DND-41 (cell line): ENCODE measurements around the gene TOGARAM1.

Experiments used
- ATAC-seq: fragments of 200-7000 bp; cut with Tn5 transposase; 3 replicates; pipeline ENCODE4 v1.9.1; 2021; ENCODE audit warnings: low read depth; ENCODE audit not compliant: insufficient read depth
- DNase-seq: peaks from one replicate; pipeline ENCODE4 v3.0.0-alpha.2; 2020
- H2AFZ ChIP-seq: 2 replicates; pipeline ENCODE4 v1.6.0; 2012; ENCODE audit warnings: low read depth, low read length
- H3K27ac ChIP-seq: 2 replicates; pipeline ENCODE4 v1.5.1; 2012; ENCODE audit warnings: low read length, inconsistent platforms
- H3K27me3 ChIP-seq: fragments of 200-600 bp; sonication (generic); 2 replicates; pipeline ENCODE4 v1.6.0; 2012; ENCODE audit warnings: low read length, mild to moderate bottlenecking, inconsistent platforms; ENCODE audit not compliant: insufficient read depth, poor library complexity
- H3K36me3 ChIP-seq: 2 replicates; pipeline ENCODE4 v1.5.1; 2012; ENCODE audit warnings: low read length, inconsistent platforms; ENCODE audit not compliant: insufficient read depth
- H3K4me1 ChIP-seq: 2 replicates; pipeline ENCODE4 v1.5.1; 2012; ENCODE audit warnings: mild to moderate bottlenecking, low read length; ENCODE audit not compliant: insufficient read depth
- H3K4me2 ChIP-seq: 2 replicates; pipeline ENCODE4 v1.6.0; 2012; ENCODE audit warnings: mild to moderate bottlenecking, moderate library complexity, low read length, inconsistent platforms; ENCODE audit not compliant: insufficient read depth
- H3K4me3 ChIP-seq, 2 experiments: fragments of 200-600 bp in 1 of 2; shearing (Covaris generic) in 1 of 2; 2 replicates each; pipeline ENCODE4 v1.5.1; 2012 to 2016; ENCODE audit warnings: inconsistent platforms in 2 of 2, low read length in 2 of 2, mild to moderate bottlenecking in 2 of 2, low read depth in 1 of 2, moderate library complexity in 1 of 2
- H3K79me2 ChIP-seq: 2 replicates; pipeline ENCODE4 v1.6.0; 2012; ENCODE audit warnings: low read length, inconsistent platforms; ENCODE audit not compliant: insufficient read depth
- H3K9ac ChIP-seq: 2 replicates; pipeline ENCODE4 v1.6.0; 2012; ENCODE audit warnings: low read depth, mild to moderate bottlenecking, inconsistent platforms, low read length, moderate library complexity
- H3K9me3 ChIP-seq: 2 replicates; pipeline ENCODE4 v1.5.1; 2012; ENCODE audit warnings: low read length, moderate library complexity, mild to moderate bottlenecking, inconsistent platforms; ENCODE audit not compliant: insufficient read depth, severe bottlenecking
- H4K20me1 ChIP-seq: 2 replicates; pipeline ENCODE4 v1.6.0; 2012; ENCODE audit warnings: low read length; ENCODE audit not compliant: insufficient read depth
- CTCF ChIP-seq: IDR thresholded peaks from 2 replicates; pipeline ENCODE4 v1.5.1; 2012; ENCODE audit warnings: borderline replicate concordance, low read length, moderate library complexity, mild to moderate bottlenecking; ENCODE audit not compliant: poor library complexity, severe bottlenecking; ENCODE audit errors: extremely low read depth
- EZH2 ChIP-seq: IDR thresholded peaks from 3 replicates; pipeline ENCODE4 v1.6.1; 2012; ENCODE audit warnings: borderline replicate concordance, low read depth, mild to moderate bottlenecking, moderate library complexity, low read length, inconsistent platforms; ENCODE audit not compliant: severe bottlenecking

TOGARAM1 gene

GRCh38 chr14:44954750-44955149, 7.2 kb upstream of the TOGARAM1 start:
- H3K4me1 ChIP-seq = peaks cover 24% of the 10 kb centered on the region
- peaks cover 7% of the 10 kb centered on the region for H3K36me3 ChIP-seq
- no peak for DNase-seq
- no peak overlapping the region for H3K9ac ChIP-seq
- no peak overlapping the region for H3K4me2 ChIP-seq
- ATAC-seq = no peak
- no peaks in the 10 kb centered on the region for H3K27me3 ChIP-seq
- peaks cover 9% of the 10 kb centered on the region; the same call in 1 of the 2 replicates for H4K20me1 ChIP-seq
- no peak overlapping the region for H2AFZ ChIP-seq
- TF ChIP-seq CTCF (no peak), EZH2 (no peak)
- no peak overlapping the region for H3K4me3 ChIP-seq
- H3K79me2 ChIP-seq = peaks cover 97% of the 10 kb centered on the region
- H3K9me3 ChIP-seq = no peaks in the 10 kb centered on the region
- H3K27ac ChIP-seq = no peak overlapping the region

GRCh38 chr14:44955528-44955927, 6.5 kb upstream of the TOGARAM1 start:
- peaks cover 7% of the 10 kb centered on the region for H3K36me3 ChIP-seq
- no peak overlapping the region for H3K27ac ChIP-seq
- H3K9ac ChIP-seq = no peak overlapping the region
- no peaks in the 10 kb centered on the region for H3K27me3 ChIP-seq
- TF ChIP-seq EZH2 (no peak), CTCF (no peak)
- peaks cover 97% of the 10 kb centered on the region for H3K79me2 ChIP-seq
- peaks cover 31% of the 10 kb centered on the region for H3K4me1 ChIP-seq
- no peak for ATAC-seq
- H3K4me2 ChIP-seq = no peak overlapping the region
- no peaks in the 10 kb centered on the region for H3K9me3 ChIP-seq
- no peak overlapping the region for H3K4me3 ChIP-seq
- peaks cover 15% of the 10 kb centered on the region; the same call in 1 of the 2 replicates for H4K20me1 ChIP-seq
- no peak overlapping the region for H2AFZ ChIP-seq
- no peak for DNase-seq

- no peak for TF ChIP-seq EZH2
- TF ChIP-seq CTCF = no peak
- H3K4me3 ChIP-seq = no peak overlapping the region
- DNase-seq (no peak), ATAC-seq (no peak)
- H3K4me2 ChIP-seq = no peak overlapping the region
- no peak overlapping the region for H3K9ac ChIP-seq
- no peaks in the 10 kb centered on the region for H3K9me3 ChIP-seq
- H2AFZ ChIP-seq = no peak overlapping the region
- H3K27me3 ChIP-seq = no peaks in the 10 kb centered on the region
- H3K4me1 ChIP-seq = peaks cover 34% of the 10 kb centered on the region
- H3K79me2 ChIP-seq = peaks cover 97% of the 10 kb centered on the region
- H4K20me1 ChIP-seq = peaks cover 24% of the 10 kb centered on the region; the same call in 1 of the 2 replicates
- no peak overlapping the region for H3K27ac ChIP-seq
- H3K36me3 ChIP-seq = peaks cover 4% of the 10 kb centered on the region
Observed at GRCh38 chr14:44956866-44957265, 5.1 kb upstream of the TOGARAM1 start.
